ENCODE results near the gene OPA1. TPM values are rescaled to one million over a fixed set of nuclear protein-coding genes. Genes with fewer than 3 reads are reported as not detected.

The OPA1 gene
- total RNA-seq, 1 experiment from 2014 or later, result 75.4 TPM

DNA sequence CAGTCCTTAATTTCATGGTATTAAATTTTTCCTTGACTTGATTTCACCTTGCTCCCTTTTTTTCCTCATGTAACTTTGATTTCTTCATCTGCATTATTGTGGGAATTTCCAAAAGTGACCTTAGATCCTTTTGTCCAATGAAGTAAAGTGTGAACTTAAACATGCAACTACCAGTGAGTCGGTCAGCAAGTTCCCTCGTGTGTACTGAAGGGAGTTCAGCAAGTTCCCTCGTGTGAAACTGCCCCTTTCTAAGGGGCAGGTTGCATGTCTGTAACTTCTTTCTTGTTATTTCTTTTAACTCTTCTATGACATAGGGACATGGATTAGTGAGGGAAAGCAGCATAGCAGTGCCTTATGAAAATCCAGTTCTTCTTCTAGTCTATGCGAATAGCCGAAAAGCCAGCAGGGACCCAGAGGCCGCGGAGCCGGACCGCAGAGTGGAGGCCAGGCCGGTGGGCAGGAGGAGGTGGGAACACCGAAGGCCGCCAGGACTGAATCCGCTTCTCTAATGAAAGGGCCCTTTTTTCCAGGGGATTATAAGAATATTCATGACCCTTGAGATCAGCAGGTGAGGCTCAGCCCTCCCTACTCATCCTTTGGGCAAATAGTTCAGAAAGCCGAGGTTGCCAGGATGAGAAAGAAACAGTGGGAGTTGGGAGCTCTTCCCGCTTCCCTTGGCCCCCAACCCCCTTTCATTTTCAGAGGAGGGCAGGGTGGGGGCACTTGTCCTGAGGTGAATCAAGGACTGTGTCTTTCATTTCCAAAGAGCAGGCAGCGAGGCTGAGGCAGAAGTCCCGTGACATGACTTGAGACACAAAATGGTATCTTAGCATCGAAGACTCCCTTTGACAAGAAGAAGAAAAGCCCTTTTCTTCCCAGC, 117.5 kb downstream of the OPA1 start:
- Histone ChIP-seq H3K23me2 (ENCODE audit: insufficient read length, low read depth, low read length, poor library complexity, severe bottlenecking) (no peaks in the 10 kb centered on the region), H3K4me2 (ENCODE audit: insufficient read depth, insufficient read length, low read length) (no peak overlapping the region), H3K79me1 (ENCODE audit: insufficient read depth, low read depth, low read length, poor library complexity, severe bottlenecking) (no peaks in the 10 kb centered on the region), H2BK120ac (ENCODE audit: low read depth, low read length, poor library complexity, severe bottlenecking) (no peak overlapping the region), H3K9ac (ENCODE audit: extremely low read depth, insufficient read length, low read length) (no peak overlapping the region), H4K91ac (ENCODE audit: insufficient read length, low read depth, low read length) (no peak overlapping the region), H3K27ac (ENCODE audit: insufficient read length, low read depth, low read length) (no peak overlapping the region), H2AFZ (ENCODE audit: low read length) (no peak overlapping the region), H4K8ac (replicated peaks; ENCODE audit: insufficient read length, low read depth, low read length) (no peak overlapping the region), H3K4me1 (ENCODE audit: insufficient read depth, low read length) (no peaks in the 10 kb centered on the region; the same call in 1 of the 2 replicates), H3K18ac (ENCODE audit: insufficient read length, low read depth, low read length) (no peak overlapping the region), H3K27me3 (ENCODE audit: insufficient read depth, low read length) (no peaks in the 10 kb centered on the region), H3K23ac (ENCODE audit: insufficient read length, low read depth, low read length) (no peak overlapping the region), H2BK12ac (ENCODE audit: insufficient read length, low read depth, low read length) (no peak overlapping the region), H3K56ac (ENCODE audit: insufficient read length, low read depth, low read length) (no peak overlapping the region), H3K4ac (ENCODE audit: low read depth, low read length) (no peak overlapping the region), H3K79me2 (ENCODE audit: insufficient read depth, low read length) (no peaks in the 10 kb centered on the region), H2BK5ac (ENCODE audit: insufficient read length, low read length) (peak overlapping the region; percentile 49), H2AK5ac (ENCODE audit: insufficient read length, low read length) (no peak overlapping the region), H3K9me3 (ENCODE audit: control insufficient read depth, low read depth, low read length) (peaks cover 16% of the 10 kb centered on the region), H2BK20ac (ENCODE audit: low read depth, low read length, poor library complexity, severe bottlenecking) (no peak overlapping the region), H3K14ac (ENCODE audit: insufficient read depth, low read length) (no peak overlapping the region), H4K20me1 (ENCODE audit: control insufficient read depth, insufficient read depth, insufficient read length) (no peaks in the 10 kb centered on the region), H2BK15ac (ENCODE audit: low read depth, low read length) (no peak overlapping the region), H4K5ac (ENCODE audit: insufficient read length, low read depth, low read length) (no peak overlapping the region), H3T11ph (ENCODE audit: low read length) (no peak overlapping the region)
- Mint-ChIP-seq H3K27me3 (ENCODE audit: low read depth) (peaks cover 30% of the 10 kb centered on the region), H3K36me3 (ENCODE audit: insufficient read depth in 1 of 3, low read depth in 3 of 3) (peaks cover 17 to 28% (median 27%) of the 10 kb centered on the region in 3 experiments), H3K27ac (peak overlapping the region; percentile 70 to 94 (median 93); a peak in 6 of 7 replicates), H3K4me1 (peaks cover 23 to 38% of the 10 kb centered on the region in 2 experiments), H3K4me3 (peak overlapping the region; percentile 15 to 19; a peak in 2 of 5 replicates), H3K9me3 (peaks cover 29 to 31% of the 10 kb centered on the region in 2 experiments)
- DNase-seq, result no peak
- TF ChIP-seq, protein P1, sequence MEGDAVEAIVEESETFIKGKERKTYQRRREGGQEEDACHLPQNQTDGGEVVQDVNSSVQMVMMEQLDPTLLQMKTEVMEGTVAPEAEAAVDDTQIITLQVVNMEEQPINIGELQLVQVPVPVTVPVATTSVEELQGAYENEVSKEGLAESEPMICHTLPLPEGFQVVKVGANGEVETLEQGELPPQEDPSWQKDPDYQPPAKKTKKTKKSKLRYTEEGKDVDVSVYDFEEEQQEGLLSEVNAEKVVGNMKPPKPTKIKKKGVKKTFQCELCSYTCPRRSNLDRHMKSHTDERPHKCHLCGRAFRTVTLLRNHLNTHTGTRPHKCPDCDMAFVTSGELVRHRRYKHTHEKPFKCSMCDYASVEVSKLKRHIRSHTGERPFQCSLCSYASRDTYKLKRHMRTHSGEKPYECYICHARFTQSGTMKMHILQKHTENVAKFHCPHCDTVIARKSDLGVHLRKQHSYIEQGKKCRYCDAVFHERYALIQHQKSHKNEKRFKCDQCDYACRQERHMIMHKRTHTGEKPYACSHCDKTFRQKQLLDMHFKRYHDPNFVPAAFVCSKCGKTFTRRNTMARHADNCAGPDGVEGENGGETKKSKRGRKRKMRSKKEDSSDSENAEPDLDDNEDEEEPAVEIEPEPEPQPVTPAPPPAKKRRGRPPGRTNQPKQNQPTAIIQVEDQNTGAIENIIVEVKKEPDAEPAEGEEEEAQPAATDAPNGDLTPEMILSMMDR (conservative IDR thresholded peaks at IDR 0.05), result no peak
- whole genome bisulfite sequencing (ENCODE audit: extremely low coverage, insufficient read length, low lambda C conversion rate), result no CpG with 5 or more reads among the region's 18 CpGs
